ENCODE results near the gene NDP.

GRCh38 chrX:43956034-43956433 lies 17.2 kb downstream of the NDP start:
- no peak for TF ChIP-seq CTCF (conservative IDR thresholded peaks at IDR 0.05 in 1 of 2, IDR thresholded peaks at IDR 0.05 in 1 of 2; ENCODE audit: extremely low read depth in 1 of 2, insufficient read depth in 1 of 2, low read depth in 1 of 2, low read length in 2 of 2)
- TF ChIP-seq EZH2 (IDR thresholded peaks at IDR 0.05; ENCODE audit: borderline replicate concordance, low read length) = no peak
